Gastroesophageal sphincter (tissue), 4 donors: ENCODE data around the gene TNPO2. TPM values are rescaled to one million over a fixed set of nuclear protein-coding genes. Genes with fewer than 3 reads are reported as not detected.

ENCODE experiments used
- ATAC-seq: fragments of 150-250 bp; one replicate; pipeline ENCODE4 v1.9.1; 2016; ENCODE audit warnings: mild to moderate bottlenecking, moderate library complexity
- H3K27ac ChIP-seq, 4 donors: fragments of 200-600 bp; sonication (generic) in 3 of 4; 1 replicate in 3 of 4; 2 replicates in 1 of 4; pipeline ENCODE4 v1.5.1; 2016 to 2019
- H3K27me3 ChIP-seq: fragments of 200-600 bp; sonication (generic); one replicate; pipeline ENCODE4 v1.5.1; 2019
- H3K36me3 ChIP-seq, 2 donors: fragments of 200-600 bp; sonication (generic); one replicate each; pipeline ENCODE4 v1.5.1; 2019; ENCODE audit warnings: control low read depth in 1 of 2
- H3K4me1 ChIP-seq, 3 donors: fragments of 200-600 bp; sonication (generic); 1 replicate in 2 of 3; 2 replicates in 1 of 3; pipeline ENCODE4 v1.5.1; 2016 to 2019; ENCODE audit warnings: control low read depth in 2 of 3
- H3K4me3 ChIP-seq, 2 donors: fragments of 200-600 bp; sonication (generic); one replicate each; pipeline ENCODE4 v1.5.1; 2019; ENCODE audit warnings: mild to moderate bottlenecking in 1 of 2, moderate library complexity in 1 of 2
- H3K9me3 ChIP-seq, 3 donors: fragments of 200-600 bp; sonication (generic); one replicate each; pipeline ENCODE4 v1.5.1; 2017 to 2019; ENCODE audit warnings: control low read depth in 2 of 3
- CTCF ChIP-seq, 4 experiments: fragments of 200-600 bp in 2 of 4; fragments of 450-650 bp in 2 of 4; sonication (generic) in 1 of 4; IDR thresholded peaks; one replicate each; pipeline ENCODE4 v1.5.1; 2017 to 2019; ENCODE audit warnings: antibody characterized with exemption in 4 of 4, mild to moderate bottlenecking in 2 of 4, moderate library complexity in 2 of 4
- EP300 ChIP-seq: sonication (generic); formaldehyde crosslinking; IDR thresholded peaks from one replicate; pipeline ENCODE4 v1.6.1; 2017; ENCODE audit warnings: antibody characterized with exemption, mild to moderate bottlenecking
- POLR2A ChIP-seq, 2 donors: fragments of 450-650 bp; IDR thresholded peaks; one replicate each; pipeline ENCODE4 v1.6.1; 2017; ENCODE audit warnings: antibody characterized with exemption in 2 of 2, mild to moderate bottlenecking in 2 of 2, moderate library complexity in 1 of 2
- POLR2AphosphoS5 ChIP-seq: sonication (generic); formaldehyde crosslinking; IDR thresholded peaks from one replicate; pipeline ENCODE4 v1.6.1; 2017; ENCODE audit warnings: antibody characterized with exemption
- WGBS, 2 donors: methylation state at CpG; one replicate each; pipeline ENCODE4 v1.1.5; 2018; ENCODE audit warnings: low coverage in 1 of 2; 5-methylcytosine and 5-hydroxymethylcytosine counted together
- total RNA-seq, 4 donors: library from RNA; depleted of rRNA; stranded (reverse); fragments of >200 nt; gene quantifications; one replicate each; pipeline ENCODE4 v1.1.0, GENCODE V29; 2016

The TNPO2 gene
- total RNA-seq, 4 donors from 2014 or later, result 52.0 to 89.2 (median 76.1) TPM

GRCh38 chr19:12751635-12752034 lies 27.9 kb upstream of the TNPO2 start, which contains the start of gene BEST2:
Gene BEST2 (plus strand): TSS chr19:12751791. CDS start chr19:12752593, 802 bp downstream.
- 43% methylated on average over 7 of the region's 14 CpGs; no CpG with 5 or more reads in 1 of the 2 donors for WGBS, 2 donors

DNA sequence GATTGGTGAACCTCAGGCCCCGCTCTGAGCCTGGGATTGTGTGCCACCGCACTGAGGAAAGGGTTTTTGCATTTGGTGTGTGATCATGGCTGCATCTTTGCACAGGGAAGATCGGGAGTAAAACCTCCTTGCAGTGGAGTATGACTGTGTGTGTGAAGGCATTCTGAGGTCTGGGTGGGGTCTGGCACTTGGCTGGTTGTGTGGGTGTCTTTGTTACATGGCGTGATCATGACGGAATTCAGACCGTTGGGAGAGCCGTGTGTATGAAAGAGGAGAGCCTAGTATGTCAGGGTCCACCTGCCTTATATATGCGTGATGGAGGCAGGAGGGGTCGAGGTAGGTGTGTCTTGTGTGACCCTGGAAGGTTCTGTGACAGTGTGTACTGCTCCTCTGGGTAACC lies 27.1 kb upstream of the TNPO2 start:
- TF ChIP-seq CTCF (IDR thresholded peaks at IDR 0.05) (no peak), EP300 (no peak), POLR2A (IDR thresholded peaks at IDR 0.05) (no peak), POLR2AphosphoS5 (no peak)
- H3K27me3 ChIP-seq, result peaks cover 61% of the 10 kb centered on the region
- WGBS, 2 donors, result 57 to 67% methylated on average over 1 to 8 of the region's 9 CpGs
- peaks cover 0 to 30% of the 10 kb centered on the region in 2 donors for H3K36me3 ChIP-seq
- H3K27ac ChIP-seq, result no peak overlapping the region
- peaks cover 0 to 7% (median 0%) of the 10 kb centered on the region in 3 donors for H3K9me3 ChIP-seq
- no peaks in the 10 kb centered on the region for H3K4me1 ChIP-seq
- no peak overlapping the region for H3K4me3 ChIP-seq
- ATAC-seq, result no peak

More at GRCh38 chr19:12751635-12752034, 27.9 kb upstream of the TNPO2 start, which contains the start of gene BEST2:
- peaks cover 0 to 22% of the 10 kb centered on the region in 2 donors for H3K36me3 ChIP-seq
- no peak within 1 kb of the TSS for H3K27ac ChIP-seq
- TF ChIP-seq POLR2A (IDR thresholded peaks at IDR 0.05) (no peak), EP300 (no peak), CTCF (IDR thresholded peaks at IDR 0.05) (no peak)
- H3K4me3 ChIP-seq, result no peak within 1 kb of the TSS
- peaks cover 0 to 7% (median 0%) of the 10 kb centered on the region in 3 donors for H3K9me3 ChIP-seq
- peaks cover 61% of the 10 kb centered on the region for H3K27me3 ChIP-seq
- H3K4me1 ChIP-seq, result no peaks in the 10 kb centered on the region
- ATAC-seq, result no peak

GRCh38 chr19:12749938-12750521 lies 26.3 kb upstream of the TNPO2 start:
- H3K36me3 ChIP-seq, result peaks cover 0 to 38% of the 10 kb centered on the region in 2 donors
- H3K27ac ChIP-seq, result no peak overlapping the region
- no peak overlapping the region for H3K4me3 ChIP-seq
- peaks cover 0 to 7% (median 0%) of the 10 kb centered on the region in 3 donors for H3K9me3 ChIP-seq
- TF ChIP-seq POLR2AphosphoS5 (no peak), CTCF (IDR thresholded peaks at IDR 0.05) (no peak), POLR2A (IDR thresholded peaks at IDR 0.05) (no peak), EP300 (no peak)
- no peaks in the 10 kb centered on the region for H3K4me1 ChIP-seq
- 22 to 29% methylated on average over 8 to 10 of the region's 24 CpGs for WGBS, 2 donors
- ATAC-seq, result no peak
- H3K27me3 ChIP-seq, result peaks cover 61% of the 10 kb centered on the region

DNA sequence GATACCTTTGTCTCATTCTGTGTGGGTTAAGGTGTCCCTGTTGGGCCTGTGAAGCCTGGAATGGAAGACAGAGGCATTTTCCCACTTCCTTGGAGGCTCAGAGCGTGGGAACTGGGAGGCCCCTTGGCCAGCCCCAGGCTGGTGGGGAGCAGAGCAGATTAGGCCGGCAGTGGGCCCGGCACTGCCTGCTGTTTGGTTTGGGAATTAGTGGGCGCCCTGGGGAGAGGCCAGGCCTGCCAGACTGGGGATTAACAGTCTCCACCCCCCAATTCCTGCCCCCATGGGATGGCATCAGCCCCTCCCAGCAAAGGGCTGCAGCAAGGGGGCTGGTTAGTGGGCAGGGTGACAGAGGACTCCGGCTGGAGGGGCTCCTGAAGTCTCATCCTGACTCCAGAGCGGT lies 24.8 kb upstream of the TNPO2 start:
- no peak for ATAC-seq
- Histone ChIP-seq H3K4me3 (no peak overlapping the region), H3K27me3 (peaks cover 52% of the 10 kb centered on the region), H3K4me1 (no peaks in the 10 kb centered on the region), H3K9me3 (peaks cover 0 to 7% (median 0%) of the 10 kb centered on the region in 3 donors), H3K36me3 (peaks cover 0 to 53% of the 10 kb centered on the region in 2 donors), H3K27ac (no peak overlapping the region)
- TF ChIP-seq CTCF (IDR thresholded peaks at IDR 0.05), result no peak
- TF ChIP-seq POLR2AphosphoS5, result no peak
- TF ChIP-seq EP300, result no peak
- TF ChIP-seq POLR2A (IDR thresholded peaks at IDR 0.05), result no peak
- no CpG with 5 or more reads among the region's 6 CpGs for WGBS, 2 donors
